ENCODE data around the gene SNAP29. TPM values are rescaled to one million over a fixed set of nuclear protein-coding genes. Genes with fewer than 3 reads are reported as not detected.
"Not testable (repeated sequence)": the region's sequence is repeated elsewhere in the genome, so short reads cannot be mapped to it uniquely, and the experiment has no call there.

Gene SNAP29
- polyA plus RNA-seq, 1 experiment: 45.5 TPM

DNA sequence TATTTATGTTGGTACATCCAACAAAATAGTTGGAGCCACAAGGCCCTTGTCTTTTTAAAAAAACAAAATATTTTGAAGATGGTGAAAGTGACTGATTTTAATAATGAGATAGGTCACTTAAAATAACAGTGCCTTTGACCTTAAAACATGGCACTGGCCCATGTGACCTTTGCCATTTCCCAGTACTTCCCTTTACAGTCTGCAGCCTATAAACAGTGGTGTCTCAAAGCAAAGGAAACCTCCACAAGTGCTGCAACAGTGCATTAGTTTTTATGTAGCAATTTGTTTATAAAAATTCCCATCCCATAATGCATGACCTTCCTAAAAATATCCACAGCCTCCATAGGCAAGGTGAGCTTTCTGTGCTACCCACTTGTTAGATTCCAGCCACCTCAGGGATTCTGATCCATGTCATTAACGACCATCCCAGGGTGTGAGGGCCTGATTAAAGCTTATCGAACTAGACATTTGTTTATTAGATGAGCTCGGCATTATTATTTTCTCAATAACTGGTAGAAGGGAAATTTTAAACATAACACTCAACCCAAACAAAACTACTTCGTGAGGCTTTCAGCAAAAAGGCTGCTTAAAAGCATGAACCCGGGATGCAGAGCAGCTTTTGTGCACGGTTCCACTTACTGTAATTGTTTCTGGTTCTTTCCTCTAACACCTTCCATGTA lies 30.4 kb downstream of the SNAP29 start:
- CTCF ChIA-PET: interaction anchor here (1.0 to 1.3 kb wide), 2 partner anchors 28 to 85 kb away, joined by 5 to 6 read pairs; partner anchors contain the start of gene CRKL
- H3K4me3 ChIP-seq (ENCODE audit: low read depth, low read length): no peak overlapping the region
- POLR2A ChIA-PET: no interaction called here

GRCh38 chr22:20889904-20890540 lies 31.2 kb downstream of the SNAP29 start:
- ChIA-PET CTCF (interaction anchor here (1.0 to 1.3 kb wide), 2 partner anchors 27 to 86 kb away, joined by 5 to 6 read pairs; partner anchors contain the start of gene CRKL), POLR2A (no interaction called here)
- H3K27ac ChIP-seq (ENCODE audit: low read depth, low read length): no peak overlapping the region

More for the DNA sequence above, 30.4 kb downstream of the SNAP29 start:
- TF ChIP-seq, protein P1, sequence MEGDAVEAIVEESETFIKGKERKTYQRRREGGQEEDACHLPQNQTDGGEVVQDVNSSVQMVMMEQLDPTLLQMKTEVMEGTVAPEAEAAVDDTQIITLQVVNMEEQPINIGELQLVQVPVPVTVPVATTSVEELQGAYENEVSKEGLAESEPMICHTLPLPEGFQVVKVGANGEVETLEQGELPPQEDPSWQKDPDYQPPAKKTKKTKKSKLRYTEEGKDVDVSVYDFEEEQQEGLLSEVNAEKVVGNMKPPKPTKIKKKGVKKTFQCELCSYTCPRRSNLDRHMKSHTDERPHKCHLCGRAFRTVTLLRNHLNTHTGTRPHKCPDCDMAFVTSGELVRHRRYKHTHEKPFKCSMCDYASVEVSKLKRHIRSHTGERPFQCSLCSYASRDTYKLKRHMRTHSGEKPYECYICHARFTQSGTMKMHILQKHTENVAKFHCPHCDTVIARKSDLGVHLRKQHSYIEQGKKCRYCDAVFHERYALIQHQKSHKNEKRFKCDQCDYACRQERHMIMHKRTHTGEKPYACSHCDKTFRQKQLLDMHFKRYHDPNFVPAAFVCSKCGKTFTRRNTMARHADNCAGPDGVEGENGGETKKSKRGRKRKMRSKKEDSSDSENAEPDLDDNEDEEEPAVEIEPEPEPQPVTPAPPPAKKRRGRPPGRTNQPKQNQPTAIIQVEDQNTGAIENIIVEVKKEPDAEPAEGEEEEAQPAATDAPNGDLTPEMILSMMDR (IDR thresholded peaks at IDR 0.05; ENCODE audit: low read depth, low read length): no peak
- no peak overlapping the region for H3K27ac ChIP-seq (ENCODE audit: low read depth, low read length)
- no peak for DNase-seq (ENCODE audit: low read depth, low spot score)
- H3K9me3 ChIP-seq (ENCODE audit: control insufficient read depth, insufficient read depth, low read length): no peaks in the 10 kb centered on the region
- no peaks in the 10 kb centered on the region for H3K27me3 ChIP-seq (ENCODE audit: control insufficient read depth, insufficient read depth, low read length)

GRCh38 chr22:20890975-20891374 lies 32.2 kb downstream of the SNAP29 start:
- H3K9me3 ChIP-seq (ENCODE audit: control insufficient read depth, insufficient read depth, low read length): no peaks in the 10 kb centered on the region
- POLR2A ChIA-PET: no interaction called here

More at GRCh38 chr22:20889904-20890540, 31.2 kb downstream of the SNAP29 start:
- Histone ChIP-seq H3K4me3 (ENCODE audit: low read depth, low read length) (no peak overlapping the region), H3K9me3 (ENCODE audit: control insufficient read depth, insufficient read depth, low read length) (no peaks in the 10 kb centered on the region), H3K27me3 (ENCODE audit: control insufficient read depth, insufficient read depth, low read length) (no peaks in the 10 kb centered on the region)
- no peak for DNase-seq (ENCODE audit: low read depth, low spot score)
- TF ChIP-seq, protein P1 (IDR thresholded peaks at IDR 0.05; ENCODE audit: low read depth, low read length): no peak

DNA sequence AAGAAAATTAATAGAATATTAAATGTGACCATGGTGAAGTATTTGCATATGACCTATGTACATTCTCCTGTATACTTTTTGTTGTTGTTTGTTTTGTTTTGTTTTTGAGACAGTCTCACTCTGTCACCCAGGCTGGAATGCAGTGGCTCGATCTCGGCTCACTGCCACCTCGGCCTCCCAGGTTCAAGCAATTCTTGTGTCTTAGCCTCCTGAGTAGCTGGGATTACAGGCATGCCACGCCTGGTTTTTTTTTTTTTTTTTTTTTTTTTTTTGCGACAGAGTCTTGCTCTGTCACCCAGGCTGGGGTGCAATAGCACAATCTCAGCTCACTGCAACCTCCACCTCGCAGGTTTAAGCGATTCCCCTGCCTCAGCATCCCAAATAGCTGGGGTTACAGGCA lies 38.9 kb downstream of the SNAP29 start:
- H3K27ac ChIP-seq (ENCODE audit: low read depth, low read length); H3K4me3 ChIP-seq (ENCODE audit: low read depth, low read length); H3K27me3 ChIP-seq (ENCODE audit: control insufficient read depth, insufficient read depth, low read length); POLR2A ChIA-PET; H3K9me3 ChIP-seq (ENCODE audit: control insufficient read depth, insufficient read depth, low read length); DNase-seq (ENCODE audit: low read depth, low spot score): not testable (repeated sequence)
- CTCF ChIA-PET: interaction anchor here (2.2 to 2.5 kb wide), 2 partner anchors 12 to 19 kb away, joined by 8 to 10 read pairs; partner anchors contain the start of gene CRKL

More at GRCh38 chr22:20890975-20891374, 32.2 kb downstream of the SNAP29 start:
- Histone ChIP-seq H3K4me3 (ENCODE audit: low read depth, low read length) (no peak overlapping the region), H3K27me3 (ENCODE audit: control insufficient read depth, insufficient read depth, low read length) (no peaks in the 10 kb centered on the region), H3K27ac (ENCODE audit: low read depth, low read length) (no peak overlapping the region)
- TF ChIP-seq, protein P1 (IDR thresholded peaks at IDR 0.05; ENCODE audit: low read depth, low read length): no peak
- CTCF ChIA-PET: no interaction called here
- DNase-seq (ENCODE audit: low read depth, low spot score): no peak

DNA sequence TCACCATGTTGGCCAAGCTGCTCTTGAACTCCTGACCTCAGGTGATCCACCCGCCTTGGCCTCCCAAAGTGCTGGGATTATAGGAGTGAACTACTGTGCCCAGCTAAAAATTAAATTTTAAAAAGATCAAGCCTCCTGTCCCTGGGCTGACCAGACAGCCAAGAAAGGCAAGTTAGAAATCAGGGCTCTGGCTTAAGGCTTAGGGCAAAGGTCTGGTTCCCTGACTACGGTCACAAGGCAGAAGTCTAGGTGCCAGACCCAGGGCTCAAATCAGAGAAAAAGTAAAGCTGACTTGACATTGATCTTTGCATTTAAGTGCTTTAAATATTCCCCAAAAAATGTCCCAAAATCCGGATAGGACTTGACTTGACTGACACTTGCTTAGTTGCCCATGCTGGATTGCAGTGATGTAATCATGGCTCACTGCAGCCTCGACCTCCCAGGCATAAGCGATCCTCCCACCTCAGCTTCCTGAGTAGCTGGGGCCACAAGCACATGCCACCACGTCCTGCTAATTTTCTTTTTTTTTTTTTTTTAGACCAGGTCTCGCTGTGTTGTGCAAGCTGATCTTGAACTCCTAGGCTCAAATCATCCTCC lies 41.1 kb downstream of the SNAP29 start:
- Histone ChIP-seq H3K27ac (ENCODE audit: low read depth, low read length) (no peak overlapping the region), H3K27me3 (ENCODE audit: control insufficient read depth, insufficient read depth, low read length) (no peaks in the 10 kb centered on the region), H3K4me3 (ENCODE audit: low read depth, low read length) (no peak overlapping the region), H3K9me3 (ENCODE audit: control insufficient read depth, insufficient read depth, low read length) (no peaks in the 10 kb centered on the region)
- TF ChIP-seq, protein P1 (IDR thresholded peaks at IDR 0.05; ENCODE audit: low read depth, low read length): no peak
- CTCF ChIA-PET: interaction anchor here (1.8 to 2.5 kb wide), 2 partner anchors 14 to 17 kb away, joined by 10 read pairs; partner anchors contain the start of gene CRKL
- DNase-seq (ENCODE audit: low read depth, low spot score): no peak
- POLR2A ChIA-PET: interaction anchor here (0.5 kb wide), 1 partner anchor 14 kb away, joined by 3 read pairs; no protein-coding TSS in a partner anchor

DNA sequence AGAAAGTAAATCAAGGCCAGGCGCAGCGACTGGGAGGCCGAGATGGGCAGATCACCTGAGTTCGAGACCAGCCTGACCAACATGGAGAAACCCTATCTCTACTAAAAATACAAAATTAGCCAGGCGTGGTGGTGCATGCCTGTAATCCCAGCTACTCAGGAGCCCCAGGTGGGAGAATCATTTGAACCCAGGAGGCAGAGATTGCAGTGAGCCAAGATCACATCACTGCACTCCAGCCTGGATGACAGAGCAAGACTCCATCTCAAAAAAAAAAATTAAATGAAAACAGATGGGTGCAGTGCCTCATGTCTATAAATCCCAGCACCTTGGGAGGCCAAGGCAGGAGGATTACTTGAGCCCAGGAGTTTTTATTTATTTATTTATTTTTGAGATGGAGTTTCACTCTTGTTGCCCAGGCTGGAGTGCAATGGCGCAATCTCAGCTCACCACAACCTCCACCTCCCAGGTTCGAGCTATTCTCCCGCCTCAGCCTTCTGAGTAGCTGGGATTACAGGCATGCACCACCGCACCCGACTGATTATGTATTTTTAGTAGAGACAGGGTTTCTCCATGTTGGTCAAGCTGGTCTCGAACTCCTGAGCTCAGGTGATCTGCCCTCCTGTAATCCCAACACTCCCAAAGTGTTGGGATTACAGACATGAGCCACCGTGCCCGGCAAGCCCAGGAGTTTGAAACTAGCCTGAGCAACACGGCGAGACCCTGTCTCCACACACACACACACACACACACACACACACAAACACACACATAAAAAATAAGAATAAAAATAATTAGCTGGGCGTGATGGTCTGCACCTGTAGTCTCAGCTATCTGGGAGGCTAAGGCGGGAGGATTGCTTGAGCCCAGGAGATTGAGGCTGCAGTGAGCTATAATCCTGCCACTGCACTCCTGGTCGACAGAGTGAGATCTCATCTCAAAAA lies 42.6 kb downstream of the SNAP29 start:
- H3K27ac ChIP-seq (ENCODE audit: low read depth, low read length); H3K9me3 ChIP-seq (ENCODE audit: control insufficient read depth, insufficient read depth, low read length); CTCF ChIA-PET; H3K4me3 ChIP-seq (ENCODE audit: low read depth, low read length); DNase-seq (ENCODE audit: low read depth, low spot score); H3K27me3 ChIP-seq (ENCODE audit: control insufficient read depth, insufficient read depth, low read length); POLR2A ChIA-PET: not testable (repeated sequence)

Data from AG04450 (cell line).